NCI-H345 (cell line): ENCODE measurements around the gene PDCD6IP.
"Not testable (repeated sequence)": the region's sequence is repeated elsewhere in the genome, so short reads cannot be mapped to it uniquely, and the experiment has no call there.

Experiments used
- DNase-seq: peaks from one replicate; lab custom pipeline; 2025; lab: John Stamatoyannopoulos, UW

The PDCD6IP gene

GRCh38 chr3:33792167-33792892 lies 6.1 kb upstream of the PDCD6IP start:
- DNase-seq: no peak

DNA sequence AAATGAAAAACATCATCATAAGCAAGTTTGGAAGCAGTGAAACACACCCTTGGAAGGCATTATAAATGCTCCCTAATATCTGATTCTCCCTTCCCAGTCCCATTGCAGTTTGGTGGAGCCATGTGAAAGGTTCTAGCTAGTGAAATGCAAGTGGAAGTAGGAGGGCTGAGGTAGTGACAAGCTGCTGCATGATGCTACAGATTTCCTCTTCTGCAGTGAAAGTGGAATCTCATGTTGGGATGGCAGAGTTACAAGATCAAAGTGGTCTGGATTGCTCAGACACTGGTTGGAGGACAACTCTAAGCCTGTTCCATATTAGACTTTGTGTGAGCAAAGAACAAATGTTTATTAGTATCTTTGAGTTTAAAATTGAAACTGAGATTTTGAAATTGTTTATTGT lies 3.3 kb upstream of the PDCD6IP start:
- DNase-seq: no peak

- DNase-seq: no peak
Observed at GRCh38 chr3:33795856-33796536, 2.4 kb upstream of the PDCD6IP start.

GRCh38 chr3:33798113-33798417 lies 365 bp upstream of the PDCD6IP start:
- DNase-seq: no peak

GRCh38 chr3:33799202-33799551 lies 747 bp downstream of the PDCD6IP start:
- DNase-seq: no peak

- no peak for DNase-seq
Observed at GRCh38 chr3:33803252-33803651, 4.8 kb downstream of the PDCD6IP start.

DNA sequence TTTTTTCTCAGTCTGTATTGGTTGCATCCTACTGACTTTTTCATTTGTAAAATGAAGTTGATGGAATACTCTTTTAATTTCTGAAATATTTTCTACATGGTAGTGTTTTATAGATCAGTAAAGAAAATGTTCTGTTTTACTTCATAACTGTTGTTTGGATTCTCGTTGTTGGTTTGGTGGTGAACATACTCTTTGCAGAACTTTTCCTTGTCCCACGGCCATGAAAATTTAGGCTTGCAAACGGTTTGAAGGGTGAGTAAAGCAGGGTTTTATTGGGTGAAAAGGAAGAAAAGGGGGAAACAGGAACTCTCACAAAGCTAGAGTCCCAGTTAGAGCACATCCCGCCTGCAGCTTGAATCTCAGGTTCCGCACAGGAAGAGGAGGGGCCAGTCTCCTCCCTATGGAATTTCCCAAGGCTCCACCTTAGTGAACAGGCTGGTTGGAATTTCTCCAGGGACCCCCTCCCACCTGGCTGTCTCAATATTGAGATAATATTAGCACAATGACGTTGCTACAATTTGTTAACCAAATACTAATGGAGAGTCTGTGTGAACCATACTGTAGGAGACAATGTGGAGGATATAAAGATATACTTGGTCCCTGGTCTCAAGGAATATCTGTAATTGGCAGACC lies 5.6 kb downstream of the PDCD6IP start:
- DNase-seq: no peak

- no peak for DNase-seq
Observed at GRCh38 chr3:33807191-33807590, 8.8 kb downstream of the PDCD6IP start.

DNA sequence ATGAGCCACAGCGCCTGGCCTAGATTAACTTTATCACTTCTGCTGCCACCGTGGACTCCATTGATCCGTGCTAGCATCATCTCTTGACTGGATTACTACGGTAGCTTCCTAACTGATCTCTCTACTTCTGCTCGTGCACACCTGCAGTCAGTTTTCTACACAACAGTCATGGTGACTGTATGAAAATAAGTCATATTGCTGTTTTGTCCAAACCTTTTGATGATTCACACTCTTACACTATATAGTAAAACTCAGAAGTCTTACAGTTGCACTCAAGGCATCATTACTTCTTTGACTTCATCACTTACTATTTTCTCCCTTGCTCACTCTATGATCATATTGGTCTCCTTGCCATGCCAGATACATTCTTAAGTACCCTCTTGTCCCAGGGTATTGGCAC lies 10.1 kb downstream of the PDCD6IP start:
- DNase-seq: no peak

DNA sequence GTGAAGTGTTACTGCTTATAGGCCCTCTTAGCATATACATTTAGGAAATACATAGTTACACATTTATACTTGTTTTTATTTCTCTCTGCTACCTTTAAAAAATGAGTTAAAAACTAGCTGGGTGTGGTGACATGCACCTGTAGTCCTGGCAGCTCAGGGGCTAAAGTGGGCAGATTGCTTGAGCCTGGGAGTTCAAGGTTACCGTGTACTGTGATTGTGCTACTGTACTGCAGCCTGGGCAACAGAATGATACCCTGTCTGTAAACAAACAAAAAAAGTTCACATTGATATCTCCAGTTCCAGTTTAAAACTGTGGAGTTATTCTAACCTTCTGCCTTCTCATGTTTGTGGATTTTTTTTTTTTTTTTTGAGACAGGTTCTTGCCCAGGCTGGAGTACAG lies 12.1 kb downstream of the PDCD6IP start:
- DNase-seq: no peak

- no peak for DNase-seq
Observed at GRCh38 chr3:33821989-33822388, 23.6 kb downstream of the PDCD6IP start.

GRCh38 chr3:33823821-33824220 lies 25.4 kb downstream of the PDCD6IP start:
- no peak for DNase-seq

- no peak for DNase-seq
Observed at GRCh38 chr3:33825111-33825510, 26.7 kb downstream of the PDCD6IP start.

DNA sequence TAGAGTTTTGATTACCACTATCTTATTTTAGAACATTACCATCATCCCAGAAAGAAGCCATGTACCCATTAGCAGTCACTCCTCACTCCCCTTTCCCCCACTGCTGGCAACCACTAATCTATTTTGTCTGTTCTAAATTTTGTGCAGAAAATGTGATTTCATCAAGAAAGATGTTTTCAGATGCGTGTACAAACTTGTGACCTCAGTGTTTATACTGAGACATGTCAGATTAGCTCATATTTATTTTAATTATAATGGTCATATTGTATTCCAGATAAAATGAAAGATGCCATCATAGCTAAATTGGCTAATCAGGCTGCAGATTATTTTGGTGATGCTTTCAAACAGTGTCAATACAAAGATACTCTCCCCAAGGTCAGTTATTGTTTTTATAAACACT lies 27.8 kb downstream of the PDCD6IP start:
- DNase-seq: no peak

DNA sequence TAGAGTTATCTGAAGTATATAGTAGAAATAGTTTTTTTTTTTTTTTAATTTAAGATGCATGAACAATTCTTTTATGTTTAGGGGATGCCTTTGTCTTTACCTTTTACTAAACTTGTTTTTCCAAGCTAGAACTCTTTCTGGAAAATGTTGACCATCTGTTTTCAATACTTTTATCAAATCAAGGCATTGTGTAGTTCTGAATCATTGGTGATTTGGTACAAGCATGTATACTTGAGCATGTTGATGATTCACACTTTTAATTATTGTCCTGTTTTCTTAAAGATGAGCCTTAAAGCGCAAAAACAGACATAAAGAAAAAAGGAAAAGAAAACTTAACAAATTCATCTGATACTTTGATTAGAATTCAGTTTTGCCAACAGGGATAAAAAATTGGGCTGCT lies 28.3 kb downstream of the PDCD6IP start:
- no peak for DNase-seq

DNA sequence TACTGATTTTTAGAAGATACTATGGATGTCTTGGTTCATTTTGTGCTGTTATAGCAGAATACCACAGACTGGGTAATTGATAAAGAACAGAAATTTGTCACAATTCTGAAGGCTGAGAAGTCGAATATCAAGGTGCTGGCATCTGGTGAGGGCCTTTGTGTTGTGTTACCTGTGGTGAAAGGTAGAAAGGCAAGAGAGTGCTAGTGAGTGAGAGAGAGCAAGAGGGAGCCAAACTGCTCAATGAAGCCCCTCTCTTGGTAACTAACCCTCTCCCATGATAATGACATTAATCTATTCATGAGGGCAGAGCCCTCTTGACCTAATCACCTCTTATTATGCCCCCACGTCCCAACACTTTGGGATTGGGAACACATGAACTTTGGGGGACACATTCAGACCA lies 31.3 kb downstream of the PDCD6IP start:
- DNase-seq: no peak

DNA sequence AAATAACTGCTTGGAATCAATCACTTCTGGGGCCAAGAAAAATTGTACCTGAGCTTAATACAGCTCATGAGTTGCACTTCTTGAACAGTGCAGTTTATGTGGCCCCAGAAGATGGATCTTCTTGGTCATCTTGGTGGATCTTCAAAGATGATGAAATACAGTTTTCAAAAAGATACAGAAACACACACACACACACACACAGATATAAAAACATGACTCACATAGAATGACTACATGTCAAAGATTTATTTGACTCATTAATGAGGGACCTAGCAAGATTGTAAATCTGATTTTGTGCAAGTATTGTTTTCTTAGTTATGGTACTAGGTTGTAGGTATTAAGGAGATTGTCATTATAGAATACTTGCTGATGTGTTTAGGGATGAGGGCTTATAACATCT lies 32.6 kb downstream of the PDCD6IP start:
- DNase-seq: no peak

DNA sequence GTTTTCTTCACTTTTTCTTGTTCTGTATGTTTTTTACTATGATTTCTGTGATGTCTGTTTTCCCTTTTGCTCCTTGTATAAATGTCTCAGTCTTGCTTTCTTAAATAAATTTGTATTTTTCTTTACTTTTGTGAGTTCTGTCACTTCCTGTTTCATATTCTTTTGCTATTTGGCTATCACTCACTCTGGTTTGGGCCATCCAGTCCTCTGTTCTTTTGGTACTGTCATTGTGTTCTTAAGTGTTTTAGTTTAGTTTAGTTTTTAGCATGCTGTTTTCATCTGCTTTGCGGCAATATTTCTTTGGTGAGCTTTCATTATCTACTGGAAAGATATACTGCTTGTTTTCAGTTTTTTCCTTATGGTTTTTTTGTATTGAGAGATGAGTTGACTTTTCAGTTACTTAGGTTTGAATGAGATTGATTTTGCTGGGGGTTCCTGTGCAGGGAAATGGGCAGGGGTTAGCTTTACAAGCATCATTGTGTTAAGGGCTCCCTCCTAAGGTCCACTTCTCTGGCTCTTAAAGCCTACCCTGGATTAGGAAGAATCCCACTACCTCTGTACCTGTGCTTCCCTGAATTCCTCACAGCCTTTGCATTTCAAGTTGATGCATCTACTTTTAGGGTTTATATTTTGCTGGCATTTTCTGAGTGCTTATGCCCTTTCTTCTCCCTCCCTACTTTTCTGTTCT lies 35.1 kb downstream of the PDCD6IP start:
- DNase-seq: no peak

- DNase-seq: no peak
Observed at GRCh38 chr3:33834096-33834453, 35.6 kb downstream of the PDCD6IP start.

- not testable (repeated sequence) for DNase-seq
Observed at GRCh38 chr3:33837182-33837581, 38.8 kb downstream of the PDCD6IP start.

DNA sequence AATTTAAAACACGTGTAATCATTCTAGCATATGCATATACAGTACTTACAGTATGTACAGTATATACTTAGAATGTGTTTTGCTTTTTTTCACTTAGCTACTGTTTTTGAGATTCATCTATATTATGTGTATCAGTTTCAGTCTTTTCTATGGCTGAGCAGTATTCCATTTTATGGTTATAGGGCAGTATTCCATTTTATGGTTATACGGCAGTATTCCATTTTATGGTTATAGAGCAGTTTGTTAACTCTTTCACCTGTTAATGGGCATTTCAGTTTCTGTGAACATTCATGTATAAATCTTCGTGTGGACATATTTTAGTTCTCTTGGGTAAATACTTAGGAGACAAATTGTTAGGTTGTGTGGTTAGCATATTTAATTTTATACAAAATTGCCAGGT lies 40.9 kb downstream of the PDCD6IP start:
- DNase-seq: no peak

DNA sequence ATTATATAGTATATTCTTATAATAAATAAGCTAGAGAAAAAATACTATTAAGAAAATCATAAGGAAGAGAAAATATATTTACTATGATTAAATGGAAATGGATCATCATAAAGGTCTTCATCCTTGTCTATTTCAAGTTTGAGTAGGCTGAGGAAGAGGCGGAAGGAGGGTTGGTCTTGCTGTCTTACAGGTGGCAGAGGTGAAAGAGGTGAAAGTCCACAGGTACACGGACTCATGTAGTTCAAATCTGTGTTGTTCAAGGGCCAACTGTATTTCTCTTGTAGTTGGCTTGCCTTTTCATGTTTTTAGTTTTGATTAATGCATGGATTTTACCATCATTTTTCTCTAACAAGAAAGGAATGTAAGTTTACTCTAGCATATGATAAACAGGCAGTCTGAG lies 41.7 kb downstream of the PDCD6IP start:
- no peak for DNase-seq
